NT2/D1 (cell line): ENCODE data around the gene TTLL11.

Experiments
- YY1 ChIP-seq: IDR thresholded peaks from 2 replicates; pipeline ENCODE4 v1.6.1; 2011; ENCODE audit not compliant: insufficient read length, insufficient read depth
- ZNF274 ChIP-seq: IDR thresholded peaks from 2 replicates; pipeline ENCODE4 v1.6.1; 2011; ENCODE audit warnings: mild to moderate bottlenecking, low read depth, low read length

- TF ChIP-seq YY1: no peak
- no peak for TF ChIP-seq ZNF274
These were observed 41.0 kb upstream of the TTLL11 start for GRCh38 chr9:122133984-122134535.
